Suppressor macrophage treated with lipopolysaccharide for 1 hour (primary cell): ENCODE results near the gene CCDC66.

Experiments
- DNase-seq, 3 donors: peaks; one replicate each; pipeline ENCODE4 v3.0.0-alpha.2; 2020 to 2022

CCDC66 gene

GRCh38 chr3:56622381-56622780 is 65.4 kb downstream of the CCDC66 start:
- no peak for DNase-seq

GRCh38 chr3:56624725-56625124 is 67.8 kb downstream of the CCDC66 start:
- no peak for DNase-seq

GRCh38 chr3:56629047-56629446 is 72.1 kb downstream of the CCDC66 start:
- no peak for DNase-seq

- no peak for DNase-seq
Measured at GRCh38 chr3:56629451-56629850, 72.5 kb downstream of the CCDC66 start.

GRCh38 chr3:56630966-56631365 is 74.0 kb downstream of the CCDC66 start:
- no peak for DNase-seq

- no peak for DNase-seq
Measured at GRCh38 chr3:56633181-56633580, 76.2 kb downstream of the CCDC66 start.

GRCh38 chr3:56633602-56634535 is 76.9 kb downstream of the CCDC66 start:
- DNase-seq, result no peak

- DNase-seq, result no peak
Measured at GRCh38 chr3:56645407-56645806, 88.4 kb downstream of the CCDC66 start.

GRCh38 chr3:56654460-56654859 is 97.5 kb downstream of the CCDC66 start:
- no peak for DNase-seq

GRCh38 chr3:56655709-56656108 is 98.7 kb downstream of the CCDC66 start:
- no peak for DNase-seq

GRCh38 chr3:56664823-56665222 is 107.8 kb downstream of the CCDC66 start:
- DNase-seq, result no peak

GRCh38 chr3:56667973-56668579 is 111.1 kb downstream of the CCDC66 start:
- no peak for DNase-seq
